A549 (cell line): ENCODE data around the gene PLEKHN1.

ENCODE experiments used
- CEBPB ChIP-seq, 2 experiments: fragments of >200 bp in 1 of 2; sonication (Bioruptor Twin) in 1 of 2; formaldehyde crosslinking in 1 of 2; IDR thresholded peaks; 2 replicates each; pipeline ENCODE4 v1.6.1; 2012 to 2016
- CHD4 ChIP-seq: fragments of 200-600 bp; sonication (generic); IDR thresholded peaks from 2 replicates; pipeline ENCODE4 v1.6.1; 2016; ENCODE audit warnings: antibody characterized with exemption, mild to moderate bottlenecking, borderline replicate concordance
- CTCF ChIP-seq: fragments of >200 bp; sonication (Bioruptor Twin); formaldehyde crosslinking; IDR thresholded peaks from 3 replicates; pipeline ENCODE4 v1.5.1; 2016
- EP300 ChIP-seq, 2 experiments: fragments of >200 bp; sonication (Bioruptor Twin); formaldehyde crosslinking; IDR thresholded peaks; 2 replicates in 1 of 2; 3 replicates in 1 of 2; pipeline ENCODE4 v1.6.1; 2016 to 2017
- RCOR1 ChIP-seq: fragments of 150-350 bp; IDR thresholded peaks from 2 replicates; pipeline ENCODE4 v1.6.1; 2014; ENCODE audit warnings: antibody characterized with exemption, low read length, low read depth
- SMC3 ChIP-seq: fragments of >200 bp; sonication (Bioruptor Twin); formaldehyde crosslinking; IDR thresholded peaks from 3 replicates; pipeline ENCODE4 v1.6.1; 2018; ENCODE audit warnings: inconsistent platforms

GRCh38 chr1:999725-1000356, 33.6 kb downstream of the PLEKHN1 start, which contains the start of gene HES4:
- TF ChIP-seq CTCF (no peak), EP300 (IDR thresholded peaks at IDR 0.05) (no peak), CEBPB (IDR thresholded peaks at IDR 0.05) (no peak), SMC3 (no peak), CHD4 (no peak), RCOR1 (no peak)
